Thoracic aorta endothelial cell (primary cell): ENCODE results near the gene F7. TPM values are rescaled to one million over a fixed set of nuclear protein-coding genes. Genes with fewer than 3 reads are reported as not detected.

Experiments
- small RNA-seq: library from RNA; depleted of rRNA; stranded (forward); fragments of <200 nt; gene quantifications from one replicate; pipeline ENCODE3, GENCODE V24; 2012
- total RNA-seq: library from RNA; depleted of rRNA; stranded (reverse); fragments of >200 nt; gene quantifications from 2 replicates; pipeline ENCODE4 v1.2.3, GENCODE V29; 2012

Gene F7
- total RNA-seq, result not detected in 2 replicates

DNA sequence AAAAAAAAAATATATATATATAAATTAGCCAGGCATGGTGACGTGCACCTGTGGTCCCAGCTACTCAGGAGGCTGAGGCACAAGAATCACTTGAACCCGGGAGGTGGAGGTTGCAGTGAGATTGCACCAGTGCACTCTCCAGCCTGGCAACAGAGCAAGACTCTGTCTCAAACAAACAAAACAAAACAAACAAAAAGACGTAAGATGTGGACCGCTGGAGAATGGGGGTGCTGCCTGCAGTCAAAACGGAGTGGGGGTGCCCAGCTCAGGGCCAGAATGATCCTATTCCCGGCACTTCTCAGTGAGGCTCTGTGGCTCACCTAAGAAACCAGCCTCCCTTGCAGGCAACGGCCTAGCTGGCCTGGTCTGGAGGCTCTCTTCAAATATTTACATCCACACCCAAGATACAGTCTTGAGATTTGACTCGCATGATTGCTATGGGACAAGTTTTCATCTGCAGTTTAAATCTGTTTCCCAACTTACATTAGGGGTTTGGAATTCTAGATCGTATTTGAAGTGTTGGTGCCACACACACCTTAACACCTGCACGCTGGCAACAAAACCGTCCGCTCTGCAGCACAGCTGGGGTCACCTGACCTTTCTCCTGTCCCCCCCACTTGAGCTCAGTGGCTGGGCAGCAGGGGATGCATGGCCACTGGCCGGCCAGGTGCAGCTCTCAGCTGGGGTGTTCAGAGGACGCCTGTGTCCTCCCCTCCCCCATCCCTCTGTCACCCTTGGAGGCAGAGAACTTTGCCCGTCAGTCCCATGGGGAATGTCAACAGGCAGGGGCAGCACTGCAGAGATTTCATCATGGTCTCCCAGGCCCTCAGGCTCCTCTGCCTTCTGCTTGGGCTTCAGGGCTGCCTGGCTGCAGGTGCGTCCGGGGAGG lies at the start of gene F7:
TSS of gene F7 (plus strand) at position 760 of the 889 bp plus-strand sequence. CDS start at position 811, 51 bp downstream.

GRCh38 chr13:113122550-113123225 lies 17.1 kb downstream of the F7 start, which contains the start of gene F10:
Gene F10 (plus strand): TSS chr13:113122799. CDS start chr13:113122856, 57 bp downstream.

DNA sequence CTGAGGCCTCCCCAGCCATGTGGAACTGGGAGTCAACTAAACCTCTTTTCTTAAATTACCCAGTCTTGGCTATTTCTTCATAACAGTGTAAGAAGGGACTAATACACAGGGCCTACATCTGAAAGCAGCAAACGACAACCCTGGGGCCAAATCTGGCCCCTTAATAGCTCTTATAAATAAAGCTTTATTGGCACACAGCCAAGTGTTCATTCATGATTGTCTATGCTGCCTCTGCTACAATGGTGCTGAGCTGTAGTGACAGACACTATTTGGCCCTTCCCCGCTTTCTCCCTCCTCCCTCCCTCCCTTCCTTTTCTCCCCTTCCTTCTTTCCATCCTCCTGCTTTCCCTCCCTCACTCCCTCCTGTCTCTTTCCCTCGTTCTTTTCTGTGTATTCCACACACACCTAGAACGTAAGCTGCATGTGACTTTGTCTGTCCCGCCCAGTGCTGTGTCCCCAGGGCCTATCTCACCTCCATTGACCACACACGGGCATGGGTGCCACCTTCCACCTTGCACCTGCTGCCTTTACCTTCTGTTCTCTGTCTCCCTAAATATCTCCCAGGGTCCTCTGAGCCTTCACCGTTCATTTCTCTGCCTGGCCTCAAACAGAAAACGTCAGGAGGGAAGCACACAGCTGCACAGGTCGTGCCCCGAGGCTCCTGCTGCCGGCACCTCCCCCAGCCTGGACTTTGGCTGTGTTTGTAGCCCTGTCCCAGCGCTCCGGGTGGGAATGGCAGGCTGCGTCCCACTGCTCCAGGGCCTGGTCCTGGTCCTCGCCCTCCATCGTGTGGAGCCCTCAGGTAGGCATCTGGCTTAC lies 52.5 kb downstream of the F7 start, which contains the start of gene PROZ:
TSS of gene PROZ (plus strand) at position 720 of the 819 bp plus-strand sequence. CDS start at position 733, 13 bp downstream.

Small RNAs within 50 kb of the gene (small RNA-seq; reads per million reads assigned to genes)
- not detected for gene AL137002.1

Other genes starting within 250 kb of the F7 start
- gene MCF2L, start 136.6 kb upstream of the F7 start, total RNA-seq, result 0.07 TPM in 1 of 2 replicates, not detected in the other
- 0.40 TPM in 1 of 2 replicates, not detected in the other for gene F10, start 17.0 kb downstream of the F7 start, total RNA-seq
- not detected in 2 replicates for gene PROZ, start 52.9 kb downstream of the F7 start, total RNA-seq
- gene PCID2, start 102.9 kb downstream of the F7 start, total RNA-seq, result 64.3 and 73.8 TPM in 2 replicates
- 130 and 131 TPM in 2 replicates for gene CUL4A, start 103.8 kb downstream of the F7 start, total RNA-seq
- gene LAMP1, start 191.4 kb downstream of the F7 start, total RNA-seq, result 121 and 130 TPM in 2 replicates